NCI-H1436 treated with DMSO at 0.1 percent for 48 hours (cell line): Measurements from ENCODE around the gene MTRR.

Experiments
- DNase-seq: peaks from one replicate; lab custom pipeline; 2025; lab: John Stamatoyannopoulos, UW

The MTRR gene

DNA sequence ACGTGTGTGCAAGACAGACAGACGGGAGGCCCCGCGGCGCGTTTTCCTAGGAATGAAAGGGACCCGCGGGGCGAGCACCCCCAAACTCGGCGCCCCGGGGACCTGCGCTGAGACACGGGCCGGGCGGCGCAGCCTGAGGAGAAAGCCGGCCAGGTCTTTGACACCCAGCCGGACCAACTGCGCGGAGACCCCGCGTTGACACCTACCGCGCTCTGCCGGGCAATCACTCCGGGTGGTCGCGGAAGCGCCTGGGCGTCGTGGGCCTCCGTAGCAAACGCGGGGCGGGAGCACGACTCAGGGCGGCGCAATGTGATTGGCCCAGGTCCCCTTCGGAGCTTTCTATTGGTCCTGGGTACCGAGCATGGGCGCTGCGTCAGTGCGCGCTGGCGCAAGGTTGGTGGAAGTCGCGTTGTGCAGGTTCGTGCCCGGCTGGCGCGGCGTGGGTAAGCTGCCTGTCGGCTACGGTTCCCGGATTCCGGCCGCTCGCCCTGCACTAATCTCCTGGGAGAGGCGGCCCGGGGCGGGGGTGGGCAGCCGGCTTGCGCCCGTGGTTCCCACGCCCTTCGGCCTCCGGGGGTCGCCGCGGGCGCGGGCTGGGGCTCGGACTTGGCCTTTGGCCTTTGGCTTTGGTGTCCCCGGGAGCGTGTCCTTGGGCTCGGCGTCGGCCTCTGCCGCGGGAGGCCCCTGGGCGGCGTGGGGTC is at the start of gene MTRR, which contains the start of gene FASTKD3:
Gene MTRR, plus strand, starts transcription at position 376 of the 701 bp plus-strand sequence. CDS start 1,647 bp downstream, outside the sequence.
Gene FASTKD3, minus strand, starts transcription at position 259 of the 701 bp plus-strand sequence. CDS start 948 bp downstream, outside the sequence.
- DNase-seq, result peak; percentile 19

DNA sequence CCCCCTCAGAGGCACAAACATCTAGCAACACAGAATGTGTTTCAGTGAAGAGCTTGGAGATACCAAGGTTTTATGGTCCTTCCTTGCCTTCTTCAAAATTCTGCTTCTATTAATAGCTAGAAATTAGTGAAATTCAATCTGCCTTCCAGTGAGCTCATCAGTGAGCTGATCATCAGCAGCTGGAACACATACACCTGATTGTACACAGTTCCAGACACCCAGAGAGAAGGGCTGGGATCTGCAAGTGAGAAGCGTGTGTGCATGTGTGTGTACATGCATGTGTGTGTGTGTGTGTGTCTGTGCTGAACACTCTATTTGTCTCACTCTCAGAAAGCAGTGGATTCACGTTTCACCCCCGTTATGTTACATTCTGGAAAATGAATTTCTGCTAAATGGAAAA is 46.5 kb upstream of the MTRR start:
- DNase-seq, result no peak

GRCh38 chr5:7823594-7823993 is 45.4 kb upstream of the MTRR start:
- DNase-seq, result no peak

GRCh38 chr5:7824995-7825394 is 44.0 kb upstream of the MTRR start:
- DNase-seq, result no peak

GRCh38 chr5:7825630-7826029 is 43.3 kb upstream of the MTRR start:
- no peak for DNase-seq

DNA sequence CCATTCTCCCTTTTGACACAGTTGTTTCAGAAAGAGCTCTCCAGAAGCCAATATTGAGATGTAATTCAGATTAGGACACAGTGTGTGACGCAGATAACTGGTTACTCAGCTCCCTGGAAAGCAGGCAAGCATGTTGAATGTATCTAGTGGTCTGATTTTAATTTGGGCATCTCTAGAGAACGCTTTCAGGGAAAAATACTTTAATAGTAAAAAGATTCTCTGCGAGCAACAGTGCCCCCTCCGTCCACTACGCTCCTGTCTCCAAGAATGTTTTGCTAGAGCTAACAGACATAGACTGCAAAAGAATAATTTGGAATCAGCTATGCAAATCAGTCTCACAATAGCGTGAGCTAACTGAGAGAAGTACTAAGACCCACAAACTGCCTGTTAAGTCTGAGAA is 41.3 kb upstream of the MTRR start:
- DNase-seq, result no peak

DNA sequence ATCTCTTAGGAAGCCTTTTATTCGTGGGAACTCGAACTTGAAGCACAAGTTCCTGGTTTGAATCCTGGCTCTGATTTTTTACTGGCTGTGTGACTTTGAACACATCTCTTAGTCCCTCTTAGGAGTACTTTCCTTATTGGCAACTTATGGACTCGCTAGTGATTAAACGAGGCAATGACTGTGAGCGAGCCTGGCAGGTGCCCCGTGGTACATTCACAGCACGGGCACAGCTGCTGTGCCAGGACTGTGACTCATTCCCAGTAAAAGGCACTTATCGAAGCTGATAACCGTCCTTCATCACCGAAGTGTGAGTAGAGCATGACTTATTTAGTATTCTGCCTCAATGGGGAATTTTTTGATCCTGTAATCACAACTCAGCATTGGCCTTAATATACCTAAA is 40.7 kb upstream of the MTRR start:
- DNase-seq, result no peak

DNA sequence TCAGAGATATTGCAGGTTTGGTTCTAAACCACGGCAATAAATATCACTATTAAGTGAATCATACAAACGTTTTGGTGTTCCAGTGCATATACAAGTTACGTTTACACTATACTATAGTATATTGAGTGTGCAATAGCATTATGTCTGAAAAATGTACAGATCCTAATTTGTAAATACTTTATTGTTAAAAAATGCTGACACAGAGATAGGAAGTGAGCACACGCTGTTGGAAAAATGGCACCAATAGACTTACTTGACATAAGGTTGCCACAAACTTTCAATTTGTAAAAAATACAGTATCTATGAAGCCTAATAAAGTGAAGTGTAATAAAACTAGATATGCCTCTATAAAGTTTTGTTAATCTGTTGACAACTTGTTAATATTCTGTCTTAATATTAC is 34.0 kb upstream of the MTRR start:
- DNase-seq, result no peak

- DNase-seq, result no peak
Observed at GRCh38 chr5:7837403-7837802, 31.5 kb upstream of the MTRR start.

DNA sequence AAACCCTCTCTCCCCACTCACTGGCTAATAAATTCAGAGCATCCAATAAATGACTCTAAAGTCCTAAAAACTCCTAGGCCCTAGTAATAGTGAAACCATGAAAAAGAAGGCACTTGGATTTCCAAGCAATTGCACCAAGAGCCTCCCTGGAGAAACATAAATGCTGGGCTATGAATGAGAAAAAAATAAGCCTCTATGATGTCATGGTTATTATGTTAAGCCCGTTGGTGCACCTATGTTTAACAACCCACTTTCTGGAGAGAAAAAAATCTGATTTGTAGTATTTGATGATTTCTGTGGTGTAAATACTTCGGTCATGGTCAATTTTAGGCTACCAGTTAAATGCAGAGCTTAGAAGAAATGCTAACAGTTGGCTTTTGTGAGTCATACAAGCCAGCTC is 26.4 kb upstream of the MTRR start:
- no peak for DNase-seq

GRCh38 chr5:7844901-7845300 is 24.0 kb upstream of the MTRR start:
- DNase-seq, result no peak

DNA sequence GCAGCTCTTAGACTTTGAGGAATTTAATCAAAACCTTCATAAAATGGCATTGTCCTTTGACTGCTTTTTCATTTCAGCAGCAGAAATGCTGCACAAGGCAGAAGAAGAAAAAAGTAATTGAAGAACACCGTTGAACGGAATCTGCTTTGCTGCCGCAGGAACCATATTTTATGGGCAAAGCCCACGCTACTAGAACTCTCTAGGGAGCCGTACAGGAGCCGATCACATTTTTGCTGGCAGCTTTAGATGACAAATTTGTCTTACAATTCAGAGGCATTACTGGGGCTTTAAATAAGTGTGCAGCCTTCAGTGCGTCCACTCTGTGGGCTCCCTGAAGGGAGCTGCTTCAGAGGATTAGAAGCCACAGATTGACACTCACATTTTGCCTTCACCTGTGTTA is 23.4 kb upstream of the MTRR start:
- no peak for DNase-seq

DNA sequence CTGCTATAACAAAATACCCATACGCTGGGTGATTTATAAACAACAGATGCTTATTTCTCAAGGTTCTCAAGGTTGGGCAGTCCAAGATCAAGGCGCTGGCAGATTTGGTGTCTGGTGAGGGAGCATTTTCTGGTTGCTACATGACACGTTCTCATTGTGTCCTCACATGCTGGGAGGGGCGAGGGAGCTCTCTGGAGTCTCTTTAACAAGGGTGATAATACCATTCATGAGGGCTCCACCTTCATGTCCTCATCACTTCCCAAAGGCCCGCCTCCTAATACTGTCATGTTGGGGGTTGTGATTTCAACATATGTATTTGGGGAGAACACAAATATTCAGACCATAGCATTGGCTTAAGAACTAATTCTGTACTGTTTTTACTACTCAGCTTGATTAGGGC is 22.6 kb upstream of the MTRR start:
- DNase-seq, result no peak

GRCh38 chr5:7848296-7848695 is 20.7 kb upstream of the MTRR start:
- no peak for DNase-seq

DNA sequence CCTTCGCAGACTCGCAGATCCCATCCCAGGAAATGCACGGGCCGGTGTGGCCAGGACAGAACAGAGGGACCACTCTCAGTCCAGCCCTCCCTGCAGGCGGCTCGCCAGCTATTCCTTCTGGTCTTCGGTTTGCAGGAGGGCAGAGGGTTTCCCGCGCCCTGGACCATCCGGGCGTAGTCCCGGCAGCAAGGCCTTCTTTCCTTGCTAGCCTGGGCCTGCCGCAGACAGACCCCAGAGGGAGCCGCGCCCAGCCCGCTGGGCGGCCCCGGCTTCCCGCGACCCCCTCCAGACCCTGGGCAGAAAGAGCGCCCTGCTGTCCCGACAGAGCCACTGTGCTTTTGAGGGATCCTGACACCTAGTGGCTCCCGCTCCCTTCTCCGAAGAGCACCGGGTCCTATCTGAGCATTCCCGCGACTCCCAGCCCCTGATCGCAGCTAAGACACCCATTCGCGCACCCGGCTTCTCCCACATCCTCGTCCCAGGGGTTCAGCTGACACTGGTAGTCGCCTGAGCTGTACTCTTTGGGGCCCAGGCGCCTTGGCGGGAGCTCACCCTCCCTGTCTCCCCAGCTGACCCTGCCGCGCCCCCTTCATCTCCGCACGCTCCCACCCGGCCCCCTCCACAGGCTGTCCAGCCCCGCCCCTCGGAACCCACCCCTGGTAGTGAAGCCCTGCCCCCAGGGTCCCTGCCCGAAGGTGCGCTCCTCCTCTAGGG is 19.1 kb upstream of the MTRR start:
- DNase-seq, result no peak

GRCh38 chr5:7850395-7851239 is 18.3 kb upstream of the MTRR start, which contains the start of gene CFAP90:
CFAP90 (minus strand) TSS chr5:7851133; CDS start chr5:7851021, 112 bp downstream.
- DNase-seq, result no peak

DNA sequence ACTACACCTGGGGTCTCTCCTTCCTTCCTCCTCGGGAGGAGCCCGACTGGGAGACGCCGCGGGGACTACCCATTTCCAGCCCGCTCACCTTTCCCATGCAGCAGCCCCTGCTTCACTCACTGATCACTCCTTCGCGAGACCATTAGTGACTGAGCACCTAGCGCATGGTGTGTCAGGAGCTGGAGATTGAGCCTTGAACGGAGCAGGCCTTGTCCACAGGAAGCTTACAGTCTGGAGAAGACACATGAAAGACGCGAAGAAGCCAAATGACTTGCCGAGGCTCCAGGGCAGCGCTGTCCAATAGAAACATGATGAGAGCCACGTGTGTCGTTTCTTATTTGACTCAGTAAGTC is 17.7 kb upstream of the MTRR start:
- DNase-seq, result no peak

GRCh38 chr5:7851617-7852289 is 17.2 kb upstream of the MTRR start:
- DNase-seq, result no peak

DNA sequence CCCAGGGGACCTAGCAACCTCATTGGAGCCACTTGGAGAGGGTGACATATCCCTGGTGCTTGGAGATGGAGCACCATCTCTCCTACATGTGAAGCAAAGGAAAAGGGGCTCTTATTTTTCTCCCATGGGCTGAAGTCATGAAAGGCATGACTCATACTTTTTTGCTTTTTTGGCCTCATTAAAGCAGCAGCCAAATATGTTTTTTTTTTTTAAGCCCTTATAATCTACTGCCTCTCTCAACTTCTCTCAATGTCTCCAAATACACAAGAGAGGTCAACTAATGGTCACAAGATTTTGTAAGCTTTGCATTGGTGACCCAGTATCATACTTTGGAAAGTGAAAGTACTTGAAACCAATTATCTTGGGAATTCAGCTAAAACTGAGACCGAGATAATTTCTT is 16.4 kb upstream of the MTRR start:
- no peak for DNase-seq

DNA sequence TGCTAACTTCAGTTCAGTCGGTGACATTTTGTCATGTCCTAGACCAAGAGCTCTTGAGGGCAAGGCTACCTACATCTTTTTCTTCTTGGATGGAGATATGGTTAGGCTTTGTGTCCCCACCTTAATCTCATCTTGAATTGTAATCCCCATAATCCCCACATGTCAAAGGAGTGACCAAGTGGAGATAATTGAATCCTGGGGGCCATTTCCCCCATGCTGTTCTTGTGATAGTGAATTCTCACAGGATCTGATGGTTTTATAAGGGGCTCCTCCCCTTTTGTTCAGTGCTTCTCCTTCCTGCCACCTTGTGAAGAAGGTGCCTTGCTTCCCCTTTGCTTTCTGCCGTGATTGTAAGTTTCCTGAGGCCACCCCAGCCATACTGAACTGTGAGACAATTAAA is 16.0 kb upstream of the MTRR start:
- no peak for DNase-seq

- no peak for DNase-seq
Observed at GRCh38 chr5:7855611-7856010, 13.3 kb upstream of the MTRR start.

GRCh38 chr5:7856855-7857254 is 12.1 kb upstream of the MTRR start:
- DNase-seq, result no peak
